HEK293 (cell line): Measurements from ENCODE around the gene MRPL36.

Source experiments
- CTCF ChIA-PET: fragments of 350-600 bp; formaldehyde crosslinking; extraction: SDS; loops from one replicate; lab custom pipeline; 2021; ENCODE audit warnings: antibody characterized with exemption; lab: Yijun Ruan, JAX
- POLR2A ChIA-PET: fragments of 300-600 bp; formaldehyde crosslinking; extraction: SDS; loops from one replicate; lab custom pipeline; 2020; ENCODE audit warnings: antibody characterized with exemption, inconsistent platforms; lab: Yijun Ruan, JAX
- H3K27ac ChIP-seq: fragments of 200-500 bp; sonication (Bioruptor generic); 2 replicates; pipeline ENCODE4 v1.5.1; 2014; ENCODE audit warnings: low read depth, low read length, control low read depth, inconsistent platforms; ENCODE audit errors: extremely low read depth
- H3K36me3 ChIP-seq, 2 experiments: fragments of 200-500 bp in 1 of 2; sonication (Bioruptor generic) in 1 of 2; 1 replicate in 1 of 2; 2 replicates in 1 of 2; pipeline ENCODE4 v1.5.1; 2014 to 2017; ENCODE audit warnings: inconsistent platforms in 2 of 2, low read length in 2 of 2; ENCODE audit not compliant: control insufficient read depth in 2 of 2, insufficient read depth in 1 of 2
- H3K4me1 ChIP-seq: fragments of 200-500 bp; sonication (Bioruptor generic); 2 replicates; pipeline ENCODE4 v1.5.1; 2014; ENCODE audit warnings: mild to moderate bottlenecking, low read length, inconsistent platforms; ENCODE audit not compliant: control insufficient read depth, insufficient read depth
- H3K4me3 ChIP-seq: 2 replicates; pipeline ENCODE4 v1.5.1; 2011; ENCODE audit warnings: low read depth, mild to moderate bottlenecking, control low read depth, low read length, moderate library complexity
- H3K9me3 ChIP-seq: fragments of 200-500 bp; sonication (Bioruptor generic); 2 replicates; pipeline ENCODE4 v1.5.1; 2014; ENCODE audit warnings: low read depth, low read length, inconsistent platforms; ENCODE audit not compliant: control insufficient read depth, insufficient read depth
- BCL11A ChIP-seq: fragments of 450-650 bp; formaldehyde crosslinking; IDR thresholded peaks from 2 replicates; pipeline ENCODE4 v1.5.1; 2016; ENCODE audit warnings: low read depth, missing biosample characterization, missing genetic modification characterization
- EGR2 ChIP-seq: fragments of 450-650 bp; formaldehyde crosslinking; IDR thresholded peaks from 2 replicates; pipeline ENCODE4 v1.5.1; 2016; ENCODE audit warnings: low read depth, missing biosample characterization, missing genetic modification characterization
- KLF1 ChIP-seq: fragments of 450-650 bp; formaldehyde crosslinking; IDR thresholded peaks from 2 replicates; pipeline ENCODE4 v1.5.1; 2016; ENCODE audit warnings: missing biosample characterization, missing genetic modification characterization
- KLF9 ChIP-seq: fragments of 450-650 bp; formaldehyde crosslinking; IDR thresholded peaks from 2 replicates; pipeline ENCODE4 v1.5.1; 2016; ENCODE audit warnings: missing biosample characterization, missing genetic modification characterization, low read depth
- TCF7L2 ChIP-seq: IDR thresholded peaks from 2 replicates; pipeline ENCODE4 v1.6.1; 2011; ENCODE audit warnings: low read depth, mild to moderate bottlenecking, inconsistent platforms, low read length, moderate library complexity, borderline replicate concordance
- ZBTB1 ChIP-seq: fragments of 450-650 bp; formaldehyde crosslinking; IDR thresholded peaks from 2 replicates; pipeline ENCODE4 v1.5.1; 2016; ENCODE audit warnings: missing biosample characterization, missing genetic modification characterization
- ZBTB26 ChIP-seq: fragments of 450-650 bp; formaldehyde crosslinking; optimal IDR thresholded peaks from 2 replicates; pipeline ENCODE3; 2016; ENCODE audit warnings: missing biosample characterization, mild to moderate bottlenecking, missing genetic modification characterization
- ZBTB48 ChIP-seq: fragments of 450-650 bp; formaldehyde crosslinking; IDR thresholded peaks from 2 replicates; pipeline ENCODE4 v1.5.1; 2016; ENCODE audit warnings: missing biosample characterization, missing genetic modification characterization
- ZFP41 ChIP-seq: fragments of 450-650 bp; formaldehyde crosslinking; IDR thresholded peaks from 2 replicates; pipeline ENCODE4 v1.5.1; 2016; ENCODE audit warnings: missing biosample characterization, missing genetic modification characterization, borderline replicate concordance
- ZNF10 ChIP-seq: fragments of 450-650 bp; formaldehyde crosslinking; IDR thresholded peaks from 2 replicates; pipeline ENCODE4 v1.5.1; 2017; ENCODE audit warnings: missing biosample characterization, missing genetic modification characterization
- ZNF132 ChIP-seq: fragments of 450-650 bp; formaldehyde crosslinking; IDR thresholded peaks from 2 replicates; pipeline ENCODE4 v1.5.1; 2017; ENCODE audit warnings: missing biosample characterization, missing genetic modification characterization, borderline replicate concordance
- ZNF19 ChIP-seq: fragments of 450-650 bp; formaldehyde crosslinking; IDR thresholded peaks from 2 replicates; pipeline ENCODE4; 2016; ENCODE audit warnings: missing biosample characterization, missing genetic modification characterization, low read depth
- ZNF23 ChIP-seq: fragments of 450-650 bp; formaldehyde crosslinking; IDR thresholded peaks from 2 replicates; pipeline ENCODE4 v1.5.1; 2016; ENCODE audit warnings: missing biosample characterization, missing genetic modification characterization, borderline replicate concordance
- ZNF404 ChIP-seq: fragments of 450-650 bp; formaldehyde crosslinking; IDR thresholded peaks from 2 replicates; pipeline ENCODE4 v1.5.1; 2017; ENCODE audit warnings: missing biosample characterization, missing genetic modification characterization
- ZNF518A ChIP-seq: fragments of 450-650 bp; formaldehyde crosslinking; conservative IDR thresholded peaks from 2 replicates; pipeline ENCODE4 v1.5.1; 2016; ENCODE audit warnings: low read depth, missing biosample characterization, missing genetic modification characterization
- ZNF529 ChIP-seq: fragments of 450-650 bp; formaldehyde crosslinking; IDR thresholded peaks from 2 replicates; pipeline ENCODE4 v1.5.1; 2017; ENCODE audit warnings: missing genetic modification characterization, missing biosample characterization; ENCODE audit not compliant: insufficient replicate concordance
- ZNF600 ChIP-seq: fragments of 450-650 bp; formaldehyde crosslinking; IDR thresholded peaks from 2 replicates; pipeline ENCODE4 v1.5.1; 2016; ENCODE audit warnings: missing biosample characterization, missing genetic modification characterization
- ZNF785 ChIP-seq: fragments of 450-650 bp; formaldehyde crosslinking; IDR thresholded peaks from 2 replicates; pipeline ENCODE4 v1.5.1; 2016; ENCODE audit warnings: missing biosample characterization, missing genetic modification characterization
- TF ChIP-seq, protein P1 (sequence below): fragments of 450-650 bp; formaldehyde crosslinking; IDR thresholded peaks from 2 replicates; pipeline ENCODE4 v1.5.0; 2017; ENCODE audit warnings: missing biosample characterization, missing genetic modification characterization, borderline replicate concordance
- TF ChIP-seq, protein P2 (sequence below): fragments of 450-650 bp; formaldehyde crosslinking; IDR thresholded peaks from 2 replicates; pipeline ENCODE4 v1.5.1; 2016; ENCODE audit warnings: missing biosample characterization, missing genetic modification characterization, borderline replicate concordance
- TF ChIP-seq, protein P3 (sequence below): fragments of 450-650 bp; formaldehyde crosslinking; IDR thresholded peaks from 2 replicates; pipeline ENCODE4 v1.5.1; 2016; ENCODE audit warnings: missing biosample characterization, missing genetic modification characterization

Gene MRPL36

GRCh38 chr5:1783216-1783554 is 16.5 kb downstream of the MRPL36 start (continued):
- TF ChIP-seq, protein P1, sequence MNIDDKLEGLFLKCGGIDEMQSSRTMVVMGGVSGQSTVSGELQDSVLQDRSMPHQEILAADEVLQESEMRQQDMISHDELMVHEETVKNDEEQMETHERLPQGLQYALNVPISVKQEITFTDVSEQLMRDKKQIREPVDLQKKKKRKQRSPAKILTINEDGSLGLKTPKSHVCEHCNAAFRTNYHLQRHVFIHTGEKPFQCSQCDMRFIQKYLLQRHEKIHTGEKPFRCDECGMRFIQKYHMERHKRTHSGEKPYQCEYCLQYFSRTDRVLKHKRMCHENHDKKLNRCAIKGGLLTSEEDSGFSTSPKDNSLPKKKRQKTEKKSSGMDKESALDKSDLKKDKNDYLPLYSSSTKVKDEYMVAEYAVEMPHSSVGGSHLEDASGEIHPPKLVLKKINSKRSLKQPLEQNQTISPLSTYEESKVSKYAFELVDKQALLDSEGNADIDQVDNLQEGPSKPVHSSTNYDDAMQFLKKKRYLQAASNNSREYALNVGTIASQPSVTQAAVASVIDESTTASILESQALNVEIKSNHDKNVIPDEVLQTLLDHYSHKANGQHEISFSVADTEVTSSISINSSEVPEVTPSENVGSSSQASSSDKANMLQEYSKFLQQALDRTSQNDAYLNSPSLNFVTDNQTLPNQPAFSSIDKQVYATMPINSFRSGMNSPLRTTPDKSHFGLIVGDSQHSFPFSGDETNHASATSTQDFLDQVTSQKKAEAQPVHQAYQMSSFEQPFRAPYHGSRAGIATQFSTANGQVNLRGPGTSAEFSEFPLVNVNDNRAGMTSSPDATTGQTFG: no peak
- TF ChIP-seq KLF1 (tag by site-specific recombination): peak; percentile 96
- TF ChIP-seq EGR2 (tag by site-specific recombination): no peak
- no peak for TF ChIP-seq KLF9 (tag by site-specific recombination)
- no peak for TF ChIP-seq BCL11A (tag by site-specific recombination)
- TF ChIP-seq ZNF132 (tag by site-specific recombination): no peak
- TF ChIP-seq ZNF23 (tag by site-specific recombination): no peak
- TF ChIP-seq ZNF600: no peak
- no peak for TF ChIP-seq ZNF518A
- TF ChIP-seq, protein P2, sequence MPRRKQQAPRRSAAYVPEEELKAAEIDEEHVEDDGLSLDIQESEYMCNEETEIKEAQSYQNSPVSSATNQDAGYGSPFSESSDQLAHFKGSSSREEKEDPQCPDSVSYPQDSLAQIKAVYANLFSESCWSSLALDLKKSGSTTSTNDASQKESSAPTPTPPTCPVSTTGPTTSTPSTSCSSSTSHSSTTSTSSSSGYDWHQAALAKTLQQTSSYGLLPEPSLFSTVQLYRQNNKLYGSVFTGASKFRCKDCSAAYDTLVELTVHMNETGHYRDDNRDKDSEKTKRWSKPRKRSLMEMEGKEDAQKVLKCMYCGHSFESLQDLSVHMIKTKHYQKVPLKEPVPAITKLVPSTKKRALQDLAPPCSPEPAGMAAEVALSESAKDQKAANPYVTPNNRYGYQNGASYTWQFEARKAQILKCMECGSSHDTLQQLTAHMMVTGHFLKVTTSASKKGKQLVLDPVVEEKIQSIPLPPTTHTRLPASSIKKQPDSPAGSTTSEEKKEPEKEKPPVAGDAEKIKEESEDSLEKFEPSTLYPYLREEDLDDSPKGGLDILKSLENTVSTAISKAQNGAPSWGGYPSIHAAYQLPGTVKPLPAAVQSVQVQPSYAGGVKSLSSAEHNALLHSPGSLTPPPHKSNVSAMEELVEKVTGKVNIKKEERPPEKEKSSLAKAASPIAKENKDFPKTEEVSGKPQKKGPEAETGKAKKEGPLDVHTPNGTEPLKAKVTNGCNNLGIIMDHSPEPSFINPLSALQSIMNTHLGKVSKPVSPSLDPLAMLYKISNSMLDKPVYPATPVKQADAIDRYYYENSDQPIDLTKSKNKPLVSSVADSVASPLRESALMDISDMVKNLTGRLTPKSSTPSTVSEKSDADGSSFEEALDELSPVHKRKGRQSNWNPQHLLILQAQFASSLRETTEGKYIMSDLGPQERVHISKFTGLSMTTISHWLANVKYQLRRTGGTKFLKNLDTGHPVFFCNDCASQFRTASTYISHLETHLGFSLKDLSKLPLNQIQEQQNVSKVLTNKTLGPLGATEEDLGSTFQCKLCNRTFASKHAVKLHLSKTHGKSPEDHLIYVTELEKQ: peak; percentile 70; the same call in 1 of the 2 replicates
- no peak for TF ChIP-seq ZNF10 (tag by site-specific recombination)

DNA sequence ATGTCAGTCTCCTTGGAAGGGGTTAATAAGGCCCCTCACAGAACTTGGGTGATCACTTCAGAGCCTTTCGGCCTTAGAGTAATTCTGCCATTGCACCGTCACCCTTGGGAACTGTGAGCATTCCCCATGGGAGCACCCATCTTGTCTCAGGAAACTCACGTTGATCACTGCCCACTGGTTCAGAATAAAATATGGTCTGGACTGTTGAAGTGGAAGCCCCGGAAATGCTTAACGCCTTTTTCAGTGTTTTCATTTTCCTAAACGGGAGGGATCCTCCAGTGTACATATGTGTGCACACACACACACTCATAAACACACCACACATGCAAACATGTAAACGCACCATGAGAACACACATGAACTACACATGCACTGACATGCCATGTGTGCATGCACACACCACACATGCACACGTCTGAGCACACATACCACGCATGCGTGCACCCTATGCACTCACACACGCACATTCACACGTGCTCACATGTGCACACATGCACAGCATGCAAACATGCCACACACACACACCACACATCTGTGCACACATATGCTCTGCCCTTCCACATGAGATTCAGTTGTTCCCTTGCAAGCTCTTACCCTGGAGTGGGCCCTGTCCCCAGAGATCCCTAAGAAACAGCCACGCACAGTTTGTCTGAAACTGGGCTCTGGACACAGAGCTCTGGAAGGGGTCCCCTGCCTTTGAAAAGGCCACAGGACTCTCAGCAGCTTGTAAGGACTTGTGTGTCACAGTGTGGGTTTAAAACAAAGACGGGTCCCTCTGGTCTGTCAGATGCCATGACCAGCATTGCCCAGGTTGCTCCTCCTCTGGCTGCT is 17.0 kb downstream of the MRPL36 start:
- Histone ChIP-seq H3K4me3 (no peak overlapping the region), H3K9me3 (no peaks in the 10 kb centered on the region), H3K27ac (no peak overlapping the region), H3K4me1 (peaks cover 11% of the 10 kb centered on the region), H3K36me3 (no peaks in the 10 kb centered on the region)
- CTCF ChIA-PET: interaction anchor here (0.8 kb wide), 1 partner anchor 847 kb away, joined by 3 read pairs; no protein-coding TSS in a partner anchor
- POLR2A ChIA-PET: no interaction called here
- TF ChIP-seq ZNF529 (tag by site-specific recombination): no peak
- peak; percentile 85 for TF ChIP-seq ZBTB48 (tag by site-specific recombination)
- no peak for TF ChIP-seq ZNF785 (tag by site-specific recombination)
- no peak for TF ChIP-seq ZFP41 (tag by site-specific recombination)
- TF ChIP-seq TCF7L2: no peak
- TF ChIP-seq, protein P3, sequence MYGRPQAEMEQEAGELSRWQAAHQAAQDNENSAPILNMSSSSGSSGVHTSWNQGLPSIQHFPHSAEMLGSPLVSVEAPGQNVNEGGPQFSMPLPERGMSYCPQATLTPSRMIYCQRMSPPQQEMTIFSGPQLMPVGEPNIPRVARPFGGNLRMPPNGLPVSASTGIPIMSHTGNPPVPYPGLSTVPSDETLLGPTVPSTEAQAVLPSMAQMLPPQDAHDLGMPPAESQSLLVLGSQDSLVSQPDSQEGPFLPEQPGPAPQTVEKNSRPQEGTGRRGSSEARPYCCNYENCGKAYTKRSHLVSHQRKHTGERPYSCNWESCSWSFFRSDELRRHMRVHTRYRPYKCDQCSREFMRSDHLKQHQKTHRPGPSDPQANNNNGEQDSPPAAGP (tag by site-specific recombination): peak; percentile 51; the same call in 1 of the 2 replicates
- peak; percentile 17 for TF ChIP-seq ZBTB26
- TF ChIP-seq ZBTB1 (tag by site-specific recombination): no peak
- no peak for TF ChIP-seq ZNF19 (tag by site-specific recombination)
- no peak for TF ChIP-seq ZNF404 (tag by site-specific recombination)
